SIG-M5 (cell line): ENCODE measurements around the gene YPEL4.

ENCODE experiments used
- DNase-seq: peaks from one replicate; lab custom pipeline; 2025; lab: John Stamatoyannopoulos, UW

YPEL4 gene

DNA sequence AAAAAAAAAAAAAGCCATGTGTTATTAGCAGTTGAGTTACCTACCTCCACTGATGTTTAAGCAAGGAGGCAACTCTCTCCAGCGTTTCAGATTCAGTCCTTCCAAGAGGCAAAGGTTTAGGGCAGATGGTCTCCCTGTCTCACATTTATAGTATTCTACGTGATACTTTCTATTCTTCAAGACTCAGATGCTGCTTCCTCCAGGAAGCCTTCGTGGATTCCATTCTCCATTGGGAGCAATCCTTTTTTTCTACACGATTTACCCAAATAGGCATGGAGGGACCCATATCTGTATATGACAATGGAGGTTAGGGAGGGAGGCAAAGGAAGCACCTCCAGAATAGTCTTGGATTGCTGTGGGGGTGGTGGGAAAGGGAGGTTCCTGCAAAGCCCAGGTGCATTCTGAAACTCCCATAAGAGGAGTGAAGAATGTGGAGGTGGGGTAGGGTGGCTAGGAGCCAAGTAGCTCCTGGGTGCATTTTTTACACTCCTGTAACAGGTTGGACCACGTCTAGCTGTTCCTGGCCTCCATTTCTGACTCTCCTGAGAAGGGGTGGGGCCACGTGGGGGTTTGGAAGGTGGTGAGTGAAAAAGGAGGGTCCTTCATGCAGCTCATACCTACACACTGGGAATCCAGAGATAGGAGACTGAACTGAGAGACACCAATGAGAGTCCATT is 16.2 kb downstream of the YPEL4 start:
- no peak for DNase-seq

GRCh38 chr11:57632116-57632515 is 17.6 kb downstream of the YPEL4 start:
- no peak for DNase-seq

- DNase-seq: no peak
Measured at GRCh38 chr11:57630171-57630570, 19.5 kb downstream of the YPEL4 start.

GRCh38 chr11:57626895-57627294 is 22.8 kb downstream of the YPEL4 start:
- no peak for DNase-seq

GRCh38 chr11:57624864-57625263 is 24.8 kb downstream of the YPEL4 start:
- no peak for DNase-seq

DNA sequence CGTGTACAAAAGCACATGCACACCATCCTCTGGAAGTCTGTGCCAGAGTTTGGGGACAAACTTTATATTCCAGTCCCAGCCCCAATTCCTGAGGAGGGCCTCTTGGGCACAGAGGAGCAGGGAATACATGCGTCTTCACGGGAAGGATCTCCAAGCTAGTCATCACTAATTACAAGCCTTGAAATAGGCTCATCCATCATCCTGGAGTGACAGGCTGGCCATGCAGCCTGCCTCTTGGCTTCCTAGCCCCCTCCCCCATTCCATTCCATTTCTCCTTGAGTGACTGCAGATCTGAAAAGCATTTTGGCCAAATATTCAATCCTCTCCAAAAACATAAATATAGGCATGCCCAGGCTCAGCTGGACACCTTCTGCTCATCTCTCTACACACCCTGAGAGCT is 27.4 kb downstream of the YPEL4 start:
- DNase-seq: no peak

DNA sequence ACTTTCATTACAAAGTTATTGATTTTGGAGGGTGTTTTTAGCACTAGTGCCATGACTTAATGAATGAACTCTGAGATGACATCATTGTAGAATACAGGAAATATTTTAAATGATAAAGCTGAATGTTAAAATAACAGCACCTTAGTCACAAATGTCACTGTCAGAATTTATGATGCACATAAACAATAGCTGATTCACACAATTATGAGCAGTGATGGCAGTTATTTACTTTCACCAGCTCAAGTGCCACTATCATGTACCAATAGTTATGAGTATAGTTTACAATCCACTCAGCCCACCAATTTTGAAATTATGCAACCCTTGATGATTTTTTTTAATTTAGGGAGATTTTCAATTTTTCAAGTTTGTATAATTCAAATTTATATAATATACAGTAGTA is 29.2 kb downstream of the YPEL4 start:
- DNase-seq: no peak

- DNase-seq: no peak
Measured at GRCh38 chr11:57619331-57619730, 30.4 kb downstream of the YPEL4 start.

DNA sequence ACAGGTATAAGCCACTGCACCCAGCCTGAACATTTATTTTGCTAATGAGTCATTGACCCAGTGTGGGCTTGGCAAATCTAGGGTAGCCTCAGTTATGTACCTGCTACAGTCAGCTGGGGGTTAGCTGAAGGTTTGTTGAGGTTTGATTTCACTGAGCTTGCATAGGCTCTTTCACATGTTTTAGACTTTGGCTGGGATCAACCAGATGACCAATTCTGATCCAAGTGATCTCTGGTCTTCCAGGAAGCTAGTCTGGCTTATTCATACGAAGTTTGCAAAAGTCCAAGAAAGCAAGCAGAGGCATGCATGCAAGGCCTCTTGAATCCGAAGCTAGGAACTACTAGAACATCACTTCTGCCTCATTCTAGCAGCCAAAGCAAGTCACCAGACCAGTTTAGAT is 31.3 kb downstream of the YPEL4 start:
- DNase-seq: no peak

DNA sequence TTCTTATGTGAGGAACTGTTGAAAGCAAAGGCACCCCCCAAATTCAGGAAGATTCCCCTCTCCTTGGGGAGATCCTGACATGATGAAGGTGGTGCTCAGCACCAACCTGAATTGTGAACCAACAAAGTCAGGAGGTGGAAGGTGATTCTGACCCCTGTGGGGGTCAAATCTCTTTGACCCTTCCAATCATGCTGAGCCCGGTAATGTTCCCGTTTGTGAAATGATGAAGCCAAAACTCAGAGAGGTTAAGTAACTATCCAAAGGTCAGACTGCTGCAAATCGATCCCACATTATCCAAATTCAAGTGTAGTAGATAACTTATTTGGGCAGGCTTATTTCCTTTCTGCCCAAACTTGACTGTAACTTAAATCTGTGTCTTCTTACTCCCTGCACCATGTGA is 33.1 kb downstream of the YPEL4 start:
- DNase-seq: no peak

GRCh38 chr11:57615308-57615707 is 34.4 kb downstream of the YPEL4 start:
- DNase-seq: no peak

DNA sequence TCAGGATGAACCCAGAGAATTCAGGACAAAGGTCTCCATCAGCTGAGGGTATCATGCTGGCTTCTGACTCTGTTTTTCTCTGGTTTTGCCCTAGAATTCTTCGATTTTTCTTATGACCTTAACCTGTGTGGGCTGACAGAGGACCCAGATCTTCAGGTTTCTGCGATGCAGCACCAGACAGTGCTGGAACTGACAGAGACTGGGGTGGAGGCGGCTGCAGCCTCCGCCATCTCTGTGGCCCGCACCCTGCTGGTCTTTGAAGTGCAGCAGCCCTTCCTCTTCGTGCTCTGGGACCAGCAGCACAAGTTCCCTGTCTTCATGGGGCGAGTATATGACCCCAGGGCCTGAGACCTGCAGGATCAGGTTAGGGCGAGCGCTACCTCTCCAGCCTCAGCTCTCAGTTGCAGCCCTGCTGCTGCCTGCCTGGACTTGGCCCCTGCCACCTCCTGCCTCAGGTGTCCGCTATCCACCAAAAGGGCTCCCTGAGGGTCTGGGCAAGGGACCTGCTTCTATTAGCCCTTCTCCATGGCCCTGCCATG is 35.4 kb downstream of the YPEL4 start:
- DNase-seq: no peak

DNA sequence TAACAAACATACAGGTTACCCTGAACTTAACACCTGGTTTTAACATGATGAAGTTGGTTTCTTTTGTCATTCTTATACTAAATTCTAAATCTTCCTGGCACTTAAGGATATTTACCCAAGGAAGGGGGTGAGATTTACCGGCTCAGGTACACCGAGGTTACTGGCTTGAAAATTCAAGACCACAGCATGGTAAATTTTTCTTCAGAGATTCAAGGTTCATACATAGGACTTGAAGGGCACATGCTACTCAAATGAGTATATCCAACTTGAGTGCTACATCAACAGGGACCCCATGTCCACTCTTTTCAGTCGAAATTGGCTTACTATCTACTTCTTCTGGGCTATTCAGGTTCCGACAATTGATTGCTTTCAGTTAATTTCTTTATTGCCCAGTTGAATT is 39.5 kb downstream of the YPEL4 start:
- no peak for DNase-seq

GRCh38 chr11:57605028-57605420 is 44.7 kb downstream of the YPEL4 start:
- no peak for DNase-seq

DNA sequence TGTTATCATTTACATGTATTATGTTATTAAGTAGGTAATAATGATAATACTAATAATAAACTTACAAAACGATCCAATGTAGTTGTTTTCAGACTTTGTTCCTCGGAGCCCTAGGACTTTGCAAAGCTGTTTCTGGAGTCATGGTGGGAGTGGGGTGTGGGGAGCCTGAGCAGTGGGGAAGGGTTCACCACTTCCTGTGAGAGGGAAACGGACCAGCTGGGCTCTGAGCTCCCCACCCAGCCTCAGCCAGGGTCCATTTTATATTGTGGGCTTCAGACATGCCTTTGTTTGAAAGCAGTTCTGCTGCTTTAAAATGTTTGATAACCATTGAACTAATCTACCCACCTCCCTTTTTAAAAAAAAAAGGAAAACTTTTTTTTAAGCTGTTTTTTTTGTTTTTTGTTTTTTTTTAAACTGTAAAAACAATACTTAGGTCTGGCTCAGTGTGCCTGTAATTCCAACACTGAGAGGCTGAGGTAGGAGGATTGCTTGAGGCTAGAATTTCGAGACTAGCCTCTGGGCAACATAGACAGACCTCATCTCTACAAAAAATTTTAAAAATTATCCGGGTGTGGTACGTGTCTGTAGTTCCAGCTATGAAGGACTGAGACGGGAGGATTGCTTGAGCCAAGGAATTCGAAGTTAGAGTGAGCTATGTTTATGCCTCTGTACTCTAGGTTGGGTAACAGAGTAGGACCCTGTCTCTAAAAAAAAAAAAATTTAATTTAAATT is 45.2 kb downstream of the YPEL4 start:
- DNase-seq: no peak

GRCh38 chr11:57601297-57601696 is 48.4 kb downstream of the YPEL4 start:
- DNase-seq: no peak

- no peak for DNase-seq
Measured at GRCh38 chr11:57599381-57599780, 50.3 kb downstream of the YPEL4 start.

GRCh38 chr11:57598831-57599155 is 50.9 kb downstream of the YPEL4 start:
- DNase-seq: no peak

- no peak for DNase-seq
Measured at GRCh38 chr11:57597916-57598830, 51.5 kb downstream of the YPEL4 start.

GRCh38 chr11:57597461-57597915 is 52.2 kb downstream of the YPEL4 start, which contains the start of gene SERPING1:
TSS of gene SERPING1 (plus strand) at chr11:57597685. CDS start at chr11:57598271, 586 bp downstream.
- no peak for DNase-seq

- DNase-seq: no peak
Measured at GRCh38 chr11:57596266-57596885, 53.3 kb downstream of the YPEL4 start.
